CD4-positive, CD25-positive, alpha-beta regulatory T cell (primary cell): Measurements from ENCODE around the gene GTF2F1. TPM values are rescaled to one million over a fixed set of nuclear protein-coding genes. Genes with fewer than 3 reads are reported as not detected.
"Not testable (repeated sequence)": the region's sequence is repeated elsewhere in the genome, so short reads cannot be mapped to it uniquely, and the experiment has no call there.

ENCODE experiments used
- ATAC-seq, 2 donors: fragments of 150-1000 bp; cut with Tn5 transposase; one replicate each; pipeline ENCODE4 v1.10.0; 2021; ENCODE audit warnings: low read depth in 2 of 2, moderate number of reproducible peaks in 2 of 2, moderate library complexity in 1 of 2
- DNase-seq, 3 donors: peaks; one replicate each; pipeline versions ENCODE4 v3.0.0 to v3.0.0-alpha.2; 2012 to 2022; ENCODE audit warnings: mixed read lengths in 1 of 3
- H3K27ac ChIP-seq: one replicate; pipeline ENCODE4 v1.7.0; 2013; ENCODE audit warnings: mild to moderate bottlenecking, low read length; ENCODE audit not compliant: insufficient read depth, poor library complexity, severe bottlenecking
- H3K27me3 ChIP-seq: one replicate; pipeline ENCODE4 v1.7.0; 2013; ENCODE audit warnings: low read length; ENCODE audit not compliant: control insufficient read depth, insufficient read depth
- H3K36me3 ChIP-seq: one replicate; pipeline ENCODE4 v1.7.0; 2013; ENCODE audit warnings: mild to moderate bottlenecking, low read length, moderate library complexity; ENCODE audit not compliant: control insufficient read depth, insufficient read depth
- H3K4me1 ChIP-seq: 2 replicates; pipeline ENCODE4 v1.7.0; 2013; ENCODE audit warnings: mild to moderate bottlenecking, low read length; ENCODE audit not compliant: insufficient read depth, control insufficient read depth, poor library complexity, severe bottlenecking
- H3K4me3 ChIP-seq: one replicate; pipeline ENCODE4 v1.7.0; 2013; ENCODE audit warnings: low read depth, mild to moderate bottlenecking, low read length, moderate library complexity
- H3K9me3 ChIP-seq, 2 experiments: 1 replicate in 1 of 2; 2 replicates in 1 of 2; pipeline ENCODE4 v1.7.0; 2013; ENCODE audit warnings: low read length in 2 of 2, mild to moderate bottlenecking in 1 of 2, moderate library complexity in 1 of 2; ENCODE audit not compliant: control insufficient read depth in 2 of 2
- H3K27ac Mint-ChIP-seq, 3 donors: one replicate each; pipeline ENCODE4 v1.8.0; 2020 to 2022; ENCODE audit warnings: mild to moderate bottlenecking in 3 of 3, mixed read lengths in 3 of 3, moderate library complexity in 2 of 3
- H3K27me3 Mint-ChIP-seq: one replicate; pipeline ENCODE4 v1.8.0; 2022; ENCODE audit warnings: mild to moderate bottlenecking, mixed read lengths
- H3K36me3 Mint-ChIP-seq: one replicate; pipeline ENCODE4 v1.8.0; 2020; ENCODE audit warnings: mixed read lengths
- H3K4me1 Mint-ChIP-seq, 4 donors: one replicate each; pipeline ENCODE4 v1.8.0; 2020 to 2022; ENCODE audit warnings: mixed read lengths in 4 of 4, mild to moderate bottlenecking in 1 of 4
- H3K4me3 Mint-ChIP-seq, 4 donors: one replicate each; pipeline ENCODE4 v1.8.0; 2020 to 2022; ENCODE audit warnings: mild to moderate bottlenecking in 4 of 4, mixed read lengths in 4 of 4, moderate library complexity in 3 of 4
- H3K9me3 Mint-ChIP-seq, 7 donors: one replicate each; pipeline ENCODE4 v1.8.0; 2020 to 2022; ENCODE audit warnings: mixed read lengths in 7 of 7, mild to moderate bottlenecking in 3 of 7, moderate library complexity in 2 of 7
- polyA plus RNA-seq, 4 donors: library from polyadenylated mRNA; unstranded; fragments of 300-500 nt; fragmentation: Illumina TruSeq; gene quantifications; one replicate each; pipeline ENCODE4 v1.2.3, GENCODE V29; 2021
- total RNA-seq: library from RNA; stranded (reverse); gene quantifications from one replicate; pipeline ENCODE4 v1.2.3, GENCODE V29; 2022

The GTF2F1 gene
- total and polyA plus RNA-seq, 5 donors from 2014 or later: 16.0 to 53.4 (median 17.8) TPM

GRCh38 chr19:6364353-6364752, 28.6 kb downstream of the GTF2F1 start:
- Histone ChIP-seq H3K4me1 (peaks cover 17% of the 10 kb centered on the region), H3K27ac (no peak overlapping the region), H3K36me3 (peaks cover 38% of the 10 kb centered on the region), H3K27me3 (no peaks in the 10 kb centered on the region), H3K9me3 (no peaks in the 10 kb centered on the region), H3K4me3 (no peak overlapping the region)
- Mint-ChIP-seq H3K4me1 (peaks cover 0 to 27% (median 14%) of the 10 kb centered on the region in 4 donors), H3K27me3 (no peaks in the 10 kb centered on the region), H3K4me3 (peak overlapping the region in 3 of 4 donors; percentile 24 to 55 (median 51)), H3K27ac (no peak overlapping the region), H3K9me3 (no peaks in the 10 kb centered on the region), H3K36me3 (peaks cover 13% of the 10 kb centered on the region)
- DNase-seq: no peak
- no peak for ATAC-seq

- Mint-ChIP-seq H3K27ac (peak overlapping the region; percentile 94 to 97 (median 95)), H3K36me3 (peaks cover 11% of the 10 kb centered on the region), H3K4me3 (peak overlapping the region; percentile 95 to 99 (median 98)), H3K9me3 (no peaks in the 10 kb centered on the region), H3K4me1 (peaks cover 0 to 27% (median 13%) of the 10 kb centered on the region in 4 donors), H3K27me3 (no peaks in the 10 kb centered on the region)
- peak overlapping the region; percentile 87 for H3K27ac ChIP-seq
- peaks cover 17% of the 10 kb centered on the region for H3K4me1 ChIP-seq
- no peaks in the 10 kb centered on the region for H3K9me3 ChIP-seq
- no peaks in the 10 kb centered on the region for H3K27me3 ChIP-seq
- peak; percentile 35 to 42 for ATAC-seq
- peak overlapping the region; percentile 83 for H3K4me3 ChIP-seq
- peak in 2 of 3 donors; percentile 68 to 81 for DNase-seq
- H3K36me3 ChIP-seq: peaks cover 23% of the 10 kb centered on the region
Observed at GRCh38 chr19:6362351-6362801, 30.6 kb downstream of the GTF2F1 start.

GRCh38 chr19:6362027-6362350, 31.0 kb downstream of the GTF2F1 start:
- Histone ChIP-seq H3K4me3 (peak overlapping the region; percentile 83), H3K27ac (peak overlapping the region; percentile 87), H3K9me3 (no peaks in the 10 kb centered on the region), H3K36me3 (peaks cover 19% of the 10 kb centered on the region), H3K4me1 (peaks cover 17% of the 10 kb centered on the region), H3K27me3 (no peaks in the 10 kb centered on the region)
- no peaks in the 10 kb centered on the region for H3K27me3 Mint-ChIP-seq
- DNase-seq (no peak), ATAC-seq (no peak)
- H3K9me3 Mint-ChIP-seq: no peaks in the 10 kb centered on the region
- H3K4me3 Mint-ChIP-seq: peak overlapping the region; percentile 95 to 99 (median 98)
- peak overlapping the region; percentile 94 to 97 (median 95) for H3K27ac Mint-ChIP-seq
- H3K4me1 Mint-ChIP-seq: peaks cover 0 to 27% (median 13%) of the 10 kb centered on the region in 4 donors
- peaks cover 11% of the 10 kb centered on the region for H3K36me3 Mint-ChIP-seq

- not testable (repeated sequence) for H3K36me3 Mint-ChIP-seq
- peak overlapping the region; percentile 87 for H3K27ac ChIP-seq
Observed at GRCh38 chr19:6360857-6361216, 32.1 kb downstream of the GTF2F1 start.

GRCh38 chr19:6360445-6360844, 32.5 kb downstream of the GTF2F1 start:
- Mint-ChIP-seq H3K4me1 (peaks cover 0 to 27% (median 13%) of the 10 kb centered on the region in 4 donors), H3K4me3 (peak overlapping the region in 3 of 4 donors; percentile 56 to 99 (median 95))
- H3K27ac Mint-ChIP-seq, H3K36me3 Mint-ChIP-seq, H3K9me3 ChIP-seq, ATAC-seq, H3K27me3 Mint-ChIP-seq, H3K4me3 ChIP-seq, H3K27me3 ChIP-seq, DNase-seq, H3K9me3 Mint-ChIP-seq: not testable (repeated sequence)
- peaks cover 17% of the 10 kb centered on the region for H3K4me1 ChIP-seq
- peaks cover 11% of the 10 kb centered on the region for H3K36me3 ChIP-seq
- H3K27ac ChIP-seq: peak overlapping the region; percentile 87

More at GRCh38 chr19:6360857-6361216, 32.1 kb downstream of the GTF2F1 start:
- Histone ChIP-seq H3K4me1 (peaks cover 17% of the 10 kb centered on the region), H3K36me3 (peaks cover 15% of the 10 kb centered on the region), H3K4me3 (peak overlapping the region; percentile 61)
- Mint-ChIP-seq H3K27ac (peak overlapping the region in 2 of 3 donors; percentile 85 to 97), H3K4me3 (peak overlapping the region; percentile 95 to 99 (median 98)), H3K4me1 (peaks cover 0 to 27% (median 13%) of the 10 kb centered on the region in 4 donors)
- not testable (repeated sequence) for DNase-seq, ATAC-seq, H3K9me3 Mint-ChIP-seq, H3K9me3 ChIP-seq, H3K27me3 ChIP-seq, H3K27me3 Mint-ChIP-seq

GRCh38 chr19:6359568-6360341, 33.2 kb downstream of the GTF2F1 start:
- Histone ChIP-seq H3K27me3 (no peaks in the 10 kb centered on the region), H3K4me3 (no peak overlapping the region), H3K27ac (no peak overlapping the region), H3K9me3 (no peaks in the 10 kb centered on the region), H3K4me1 (peaks cover 17% of the 10 kb centered on the region), H3K36me3 (peaks cover 4% of the 10 kb centered on the region)
- peaks cover 6% of the 10 kb centered on the region for H3K36me3 Mint-ChIP-seq
- H3K27ac Mint-ChIP-seq: no peak overlapping the region
- H3K27me3 Mint-ChIP-seq: no peaks in the 10 kb centered on the region
- ATAC-seq (no peak), DNase-seq (no peak)
- H3K4me3 Mint-ChIP-seq: peak overlapping the region in 3 of 4 donors; percentile 14 to 62 (median 27)
- H3K9me3 Mint-ChIP-seq: no peaks in the 10 kb centered on the region
- H3K4me1 Mint-ChIP-seq: peaks cover 0 to 25% (median 13%) of the 10 kb centered on the region in 4 donors

GRCh38 chr19:6358003-6358402, 35.0 kb downstream of the GTF2F1 start:
- peak overlapping the region in 1 of 4 donors; percentile 34 for H3K4me3 Mint-ChIP-seq
- ATAC-seq (no peak), DNase-seq (no peak)
- Histone ChIP-seq H3K4me1 (peaks cover 10% of the 10 kb centered on the region), H3K9me3 (no peaks in the 10 kb centered on the region), H3K27me3 (no peaks in the 10 kb centered on the region), H3K36me3 (peaks cover 4% of the 10 kb centered on the region), H3K27ac (no peak overlapping the region), H3K4me3 (no peak overlapping the region)
- no peaks in the 10 kb centered on the region for H3K9me3 Mint-ChIP-seq
- no peaks in the 10 kb centered on the region for H3K27me3 Mint-ChIP-seq
- peak overlapping the region in 1 of 3 donors; percentile 64 for H3K27ac Mint-ChIP-seq
- H3K4me1 Mint-ChIP-seq: peaks cover 0 to 14% (median 13%) of the 10 kb centered on the region in 4 donors
- peaks cover 7% of the 10 kb centered on the region for H3K36me3 Mint-ChIP-seq
